Measurements from ENCODE around the gene METAP2. TPM values are rescaled to one million over a fixed set of nuclear protein-coding genes. Genes with fewer than 3 reads are reported as not detected.
"Not testable (repeated sequence)": the region's sequence is repeated elsewhere in the genome, so short reads cannot be mapped to it uniquely, and the experiment has no call there.

Gene METAP2
- total RNA-seq, 1 donor from 2014 or later: 62.2 TPM

- no peak for TF ChIP-seq CTCF (IDR thresholded peaks at IDR 0.05; ENCODE audit: insufficient read depth, low read length, poor library complexity, severe bottlenecking)
- Histone ChIP-seq H3K4me3 (ENCODE audit: low read depth, low read length) (no peak overlapping the region), H3K36me3 (ENCODE audit: control insufficient read depth, insufficient read depth, low read length) (no peaks in the 10 kb centered on the region)
These were observed 36.4 kb upstream of the METAP2 start for GRCh38 chr12:95437565-95437964.

DNA sequence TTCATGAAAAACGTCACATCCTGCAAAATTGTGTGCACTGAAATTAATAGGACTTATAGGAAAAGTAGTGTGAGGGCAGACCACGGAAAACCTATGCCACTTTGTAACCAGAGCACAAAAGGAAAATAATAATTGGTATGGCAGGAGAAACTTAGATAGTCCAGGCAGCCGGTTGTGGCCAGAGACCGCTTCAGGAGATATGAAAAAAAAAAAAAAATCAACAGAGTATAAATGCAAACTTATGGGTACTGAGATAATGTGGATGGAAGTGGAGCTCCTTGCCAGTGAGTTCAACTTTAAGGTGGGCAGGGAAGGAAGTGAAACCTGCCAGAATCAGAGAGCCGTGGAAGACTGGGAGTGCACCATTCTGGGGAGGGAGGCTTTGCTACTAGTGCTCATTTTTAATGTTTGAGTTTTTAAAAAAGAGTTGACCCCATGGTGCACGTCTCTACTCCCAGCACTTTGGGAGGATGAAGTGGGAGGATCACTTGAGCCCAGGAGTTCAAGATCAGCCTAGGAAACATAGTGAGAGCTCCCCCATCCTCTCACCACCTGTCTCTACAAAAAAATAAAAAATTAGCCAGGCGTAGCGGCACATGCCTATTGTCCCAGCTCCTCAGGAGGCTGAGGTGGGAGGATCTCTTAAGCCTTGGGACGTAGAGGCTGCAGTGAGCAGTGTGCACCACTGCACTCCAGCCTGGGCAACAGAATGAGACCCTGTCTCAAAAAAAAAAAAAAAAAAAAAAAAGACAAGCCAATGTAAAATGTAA lies 34.3 kb upstream of the METAP2 start:
- DNase-seq (ENCODE audit: low read depth): no peak
- TF ChIP-seq CTCF (IDR thresholded peaks at IDR 0.05; ENCODE audit: insufficient read depth, low read length, poor library complexity, severe bottlenecking): no peak

More at GRCh38 chr12:95437565-95437964, 36.4 kb upstream of the METAP2 start:
- H3K27me3 ChIP-seq (ENCODE audit: control insufficient read depth, insufficient read depth, low read length): no peaks in the 10 kb centered on the region
- no peak for DNase-seq (ENCODE audit: low read depth)

DNA sequence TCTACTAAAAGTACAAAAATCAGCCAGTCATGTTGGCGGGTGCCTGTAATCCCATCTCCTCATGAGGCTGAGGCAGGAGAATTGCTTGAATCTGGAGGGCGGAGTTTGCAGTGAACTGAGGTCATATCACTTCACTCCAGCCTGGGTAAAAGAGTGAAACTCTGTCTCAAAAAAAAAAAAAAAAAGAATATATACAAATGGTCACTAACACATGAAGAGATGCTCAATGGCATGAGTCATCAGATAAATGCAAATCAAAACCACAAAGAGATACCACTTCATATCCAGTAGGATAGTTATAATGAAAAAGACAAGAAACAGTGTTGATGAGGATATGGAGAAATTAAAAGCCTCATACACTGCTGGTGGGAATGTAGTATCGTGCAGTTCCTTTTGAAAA lies 33.6 kb upstream of the METAP2 start:
- Histone ChIP-seq H3K27me3 (ENCODE audit: control insufficient read depth, insufficient read depth, low read length) (no peaks in the 10 kb centered on the region), H3K36me3 (ENCODE audit: control insufficient read depth, insufficient read depth, low read length) (no peaks in the 10 kb centered on the region), H3K4me3 (ENCODE audit: low read depth, low read length) (no peak overlapping the region)
- TF ChIP-seq CTCF (IDR thresholded peaks at IDR 0.05; ENCODE audit: insufficient read depth, low read length, poor library complexity, severe bottlenecking): no peak
- no peak for DNase-seq (ENCODE audit: low read depth)

More for the DNA sequence above, 34.3 kb upstream of the METAP2 start:
- H3K36me3 ChIP-seq (ENCODE audit: control insufficient read depth, insufficient read depth, low read length): no peaks in the 10 kb centered on the region
- no peaks in the 10 kb centered on the region for H3K27me3 ChIP-seq (ENCODE audit: control insufficient read depth, insufficient read depth, low read length)
- no peak overlapping the region for H3K4me3 ChIP-seq (ENCODE audit: low read depth, low read length)

DNA sequence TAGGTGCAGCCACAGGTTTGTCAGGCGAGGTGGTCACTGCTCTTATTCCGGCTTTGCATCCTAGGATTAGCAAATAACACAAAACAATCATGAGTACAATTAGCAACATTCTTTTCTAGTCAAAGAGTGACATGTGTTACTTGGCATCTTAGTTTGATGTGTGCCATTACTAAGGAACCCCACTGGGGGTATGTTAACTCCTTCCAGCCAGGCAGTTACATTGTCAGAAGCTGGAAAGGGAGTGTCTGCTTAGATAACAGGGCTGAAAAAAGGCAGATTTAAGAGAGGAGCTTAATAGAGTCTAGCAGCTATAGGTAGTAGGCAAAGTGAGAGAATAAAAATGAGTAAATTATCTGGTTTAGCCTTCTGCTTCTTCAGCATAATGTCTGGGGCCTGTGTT lies 30.5 kb upstream of the METAP2 start:
- Histone ChIP-seq H3K36me3 (ENCODE audit: control insufficient read depth, insufficient read depth, low read length) (no peaks in the 10 kb centered on the region), H3K4me3 (ENCODE audit: low read depth, low read length) (no peak overlapping the region), H3K27me3 (ENCODE audit: control insufficient read depth, insufficient read depth, low read length) (no peaks in the 10 kb centered on the region)
- TF ChIP-seq CTCF (IDR thresholded peaks at IDR 0.05; ENCODE audit: insufficient read depth, low read length, poor library complexity, severe bottlenecking): no peak
- DNase-seq (ENCODE audit: low read depth): no peak

DNA sequence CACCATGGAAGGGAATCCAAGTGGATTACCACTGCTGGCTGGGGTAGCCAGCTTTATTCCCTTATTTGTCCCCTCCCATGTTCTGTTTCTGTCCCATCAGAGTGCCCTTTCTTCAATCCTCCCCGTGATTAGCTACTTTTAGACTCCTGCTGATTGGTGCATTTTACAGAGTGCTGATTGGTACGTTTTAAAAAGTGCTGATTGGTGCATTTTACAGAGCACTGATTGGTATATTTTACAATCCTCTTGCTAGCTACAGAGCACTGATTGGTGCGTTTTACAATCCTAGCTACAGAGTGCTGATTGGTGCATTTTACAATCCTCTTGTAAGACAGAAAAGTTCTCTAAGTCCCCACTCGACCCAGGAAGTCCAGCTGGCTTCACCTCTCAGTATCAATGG lies 28.9 kb upstream of the METAP2 start:
- not testable (repeated sequence) for DNase-seq (ENCODE audit: low read depth); H3K27me3 ChIP-seq (ENCODE audit: control insufficient read depth, insufficient read depth, low read length); H3K36me3 ChIP-seq (ENCODE audit: control insufficient read depth, insufficient read depth, low read length); H3K4me3 ChIP-seq (ENCODE audit: low read depth, low read length)

DNA sequence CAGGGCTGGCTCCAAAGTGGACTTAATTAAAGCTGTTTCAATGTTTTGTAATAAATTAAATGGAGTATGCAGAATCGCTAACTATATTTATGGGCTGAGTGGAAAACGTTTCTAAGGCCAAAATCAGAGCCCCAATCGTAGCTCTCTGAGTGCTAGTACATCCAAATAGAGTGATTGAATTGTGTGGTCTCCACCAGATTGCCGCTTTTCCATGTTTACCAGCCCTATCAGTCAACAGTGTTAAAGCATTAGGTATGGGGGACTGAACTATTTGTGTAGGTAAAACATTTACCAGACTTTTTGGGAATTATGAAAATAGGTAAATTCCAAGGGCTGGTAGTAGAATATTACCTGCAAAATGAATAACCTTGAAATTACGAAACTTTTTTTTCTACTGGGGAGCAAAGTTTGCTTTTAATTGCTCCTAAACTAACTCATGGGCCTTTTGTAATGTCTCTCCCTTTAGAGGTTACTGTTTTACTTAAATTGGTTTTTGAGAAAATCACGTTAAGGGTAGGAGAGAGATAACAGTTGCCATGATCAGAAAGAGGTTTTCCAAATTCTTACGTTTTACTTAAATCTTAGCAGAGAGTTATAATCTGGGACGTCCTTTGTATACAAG lies 28.0 kb upstream of the METAP2 start:
- Histone ChIP-seq H3K27me3 (ENCODE audit: control insufficient read depth, insufficient read depth, low read length) (no peaks in the 10 kb centered on the region), H3K4me3 (ENCODE audit: low read depth, low read length) (no peak overlapping the region), H3K36me3 (ENCODE audit: control insufficient read depth, insufficient read depth, low read length) (no peaks in the 10 kb centered on the region)
- TF ChIP-seq CTCF (IDR thresholded peaks at IDR 0.05; ENCODE audit: insufficient read depth, low read length, poor library complexity, severe bottlenecking): no peak
- no peak for DNase-seq (ENCODE audit: low read depth)
